GM19324 (cell line): ENCODE measurements around the gene ZFP92.

Experiments
- ATAC-seq: cut with Tn5 transposase; IDR thresholded peaks from one replicate; pipeline ENCODE4 v1.9.1; 2021; ENCODE audit warnings: mild to moderate bottlenecking, moderate library complexity; ENCODE audit not compliant: unreplicated experiment, low FRiP score

ZFP92 gene

DNA sequence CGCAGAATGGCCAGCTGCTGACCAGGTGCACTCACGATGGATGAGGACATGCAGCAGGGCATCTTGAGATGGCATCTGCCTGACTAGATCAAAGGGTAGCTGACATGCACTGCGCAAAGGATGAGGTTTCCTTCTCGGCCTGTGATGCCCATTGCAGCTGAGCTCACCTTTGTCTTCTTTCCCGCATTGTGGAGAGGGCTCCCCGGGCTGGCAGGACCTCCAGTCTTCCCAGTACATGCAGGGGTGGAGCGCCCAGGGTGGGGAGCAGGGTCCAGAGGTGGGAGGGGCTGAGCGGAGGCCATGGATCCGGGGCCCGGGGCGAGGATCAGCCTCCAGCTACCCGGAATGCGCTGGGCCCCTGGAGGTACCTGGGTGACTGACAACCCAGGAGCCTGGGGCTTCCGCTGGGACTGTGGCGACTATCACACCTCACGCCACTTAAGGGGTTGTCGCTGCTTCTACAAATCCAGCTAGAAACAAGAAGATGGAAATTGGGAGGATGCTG lies 22.6 kb downstream of the ZFP92 start:
- ATAC-seq = no peak

DNA sequence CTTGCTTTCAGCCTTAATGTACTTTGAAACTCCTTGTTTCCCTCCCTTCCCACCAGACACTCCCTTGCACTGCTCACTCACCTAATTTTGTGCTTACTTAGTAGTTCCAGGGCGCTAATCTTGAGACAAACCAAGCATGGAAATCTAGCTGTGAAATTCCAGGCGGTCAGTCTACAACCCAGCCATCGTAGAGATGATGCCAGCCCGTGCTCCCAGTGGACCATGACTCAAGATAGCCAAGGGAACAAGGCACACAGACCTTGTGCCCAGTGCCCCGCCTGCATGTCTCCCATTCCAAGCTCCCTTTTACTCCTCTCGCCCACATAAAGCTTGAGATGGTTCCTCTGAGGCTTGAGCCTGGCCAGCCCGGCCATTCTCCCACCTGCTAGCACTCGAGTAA lies 23.5 kb downstream of the ZFP92 start:
- ATAC-seq = no peak

DNA sequence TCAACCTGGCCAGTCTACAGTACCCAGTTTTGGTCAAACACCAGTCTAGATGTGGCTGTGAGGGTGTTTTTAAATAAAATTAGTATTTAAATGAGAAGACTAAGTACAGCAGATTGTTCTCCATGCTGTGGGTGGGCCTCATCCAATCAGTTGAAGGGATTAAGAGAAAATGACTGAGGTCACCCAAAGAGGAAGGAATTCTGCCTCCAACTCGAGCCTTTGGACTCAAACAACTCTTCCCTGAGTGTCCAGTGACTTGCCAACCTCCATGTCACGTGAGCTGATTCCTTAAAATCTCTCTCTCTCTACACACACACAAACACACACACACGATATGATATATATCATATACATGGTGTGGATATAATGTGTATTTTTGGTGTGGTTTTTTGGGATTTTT lies 24.6 kb downstream of the ZFP92 start:
- ATAC-seq = no peak

DNA sequence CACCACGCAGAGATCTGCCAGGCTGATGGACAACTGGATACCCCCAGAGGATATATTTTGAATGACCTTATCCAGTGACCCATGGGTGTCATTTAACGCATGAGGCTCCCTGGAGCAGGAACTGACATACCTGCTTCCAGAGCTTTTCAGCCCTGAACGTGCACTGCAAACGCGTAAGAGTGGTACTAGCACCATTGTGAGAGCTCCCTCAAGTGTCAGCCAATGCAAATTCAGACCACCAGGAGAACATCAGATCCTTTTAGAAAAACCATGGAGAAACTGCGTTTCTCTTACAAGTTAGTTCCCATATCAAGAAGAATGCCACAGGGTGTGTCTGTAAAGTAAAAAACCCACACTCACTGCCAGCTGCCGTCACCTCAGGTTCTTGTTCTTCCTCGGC lies 27.3 kb downstream of the ZFP92 start:
- no peak for ATAC-seq

DNA sequence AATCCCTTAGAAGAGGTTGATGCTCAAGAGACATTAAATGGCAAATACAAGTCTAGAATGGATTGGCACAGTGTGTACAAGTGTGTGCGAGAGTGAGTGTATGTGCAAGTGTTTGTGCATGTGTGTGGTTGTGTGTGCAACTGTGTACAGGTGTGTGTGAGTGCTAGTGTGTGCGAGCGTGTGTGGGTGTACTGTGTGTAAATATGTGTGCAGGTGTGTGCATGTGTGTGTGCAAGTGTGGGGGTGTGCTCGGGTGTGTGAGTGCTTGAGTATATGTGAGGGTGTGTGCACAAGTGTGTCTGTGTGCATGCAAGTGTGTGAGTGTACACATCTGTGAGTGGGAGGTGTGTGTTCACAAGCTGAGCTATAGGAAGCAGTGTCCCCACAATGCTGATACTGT lies 28.7 kb downstream of the ZFP92 start:
- no peak for ATAC-seq

DNA sequence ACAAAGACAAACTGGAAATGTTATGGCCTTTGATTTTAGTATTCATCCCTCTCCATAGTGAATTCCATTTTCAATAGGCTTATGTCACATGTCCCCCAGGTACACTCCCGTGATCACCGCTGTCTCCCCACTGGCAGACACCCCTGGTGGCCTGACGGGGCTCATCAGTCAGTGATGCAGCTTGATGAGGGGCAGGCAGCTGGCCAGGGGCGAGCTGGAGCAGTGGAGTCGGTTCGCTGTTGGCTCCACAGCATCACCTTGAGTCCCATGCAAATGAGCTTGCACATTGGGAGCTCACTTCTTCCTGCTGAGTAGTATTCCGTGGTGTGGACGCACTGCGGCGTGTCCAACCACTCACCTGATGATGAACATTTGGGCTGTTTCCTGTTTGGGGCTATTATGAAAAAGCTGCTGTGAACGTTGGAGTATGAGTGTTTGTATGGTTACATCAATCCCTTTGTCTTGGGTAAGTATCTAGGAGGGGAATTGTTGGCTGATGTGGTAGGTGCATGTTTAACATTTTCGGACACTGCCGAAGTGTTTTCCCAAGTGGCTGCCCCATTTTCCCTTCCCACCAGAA lies 29.4 kb downstream of the ZFP92 start:
- no peak for ATAC-seq

DNA sequence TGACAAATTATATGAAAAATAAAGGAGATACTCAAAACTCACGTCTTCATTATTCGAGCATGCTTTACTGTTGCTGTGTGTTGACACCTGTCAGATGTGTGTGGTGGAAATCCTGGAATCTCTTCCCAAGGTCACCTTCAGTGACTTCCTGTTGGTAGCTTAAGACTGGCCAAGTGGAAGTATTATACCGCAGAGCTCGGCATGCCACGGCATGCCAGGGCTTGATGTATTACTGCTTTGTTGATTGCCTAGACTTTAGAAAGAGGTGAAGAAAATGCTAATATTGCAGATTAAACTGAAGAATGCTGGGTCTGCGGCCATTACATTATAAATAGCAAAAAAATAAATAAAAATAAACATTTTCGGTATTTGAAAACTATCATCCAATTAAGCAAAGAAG lies 30.0 kb downstream of the ZFP92 start:
- no peak for ATAC-seq

DNA sequence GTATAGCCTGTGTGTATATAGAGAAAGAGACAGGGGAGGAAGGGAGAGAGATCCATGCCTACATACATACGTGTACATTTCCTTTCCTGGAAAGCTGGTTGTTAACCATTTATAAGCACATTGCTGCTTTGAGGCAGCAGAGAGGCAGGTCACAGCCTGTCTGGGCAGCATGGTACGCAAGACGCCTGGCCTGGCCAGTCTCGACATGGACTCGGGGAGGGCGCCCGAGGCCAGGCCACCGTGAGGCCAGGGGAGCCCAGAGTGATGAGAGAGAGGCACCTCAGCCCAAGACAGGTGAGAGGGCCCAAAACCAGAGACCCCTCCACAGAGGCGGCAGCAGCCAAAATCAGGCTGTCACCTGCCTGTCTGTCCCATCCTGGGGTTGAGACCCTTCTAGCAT lies 30.7 kb downstream of the ZFP92 start:
- ATAC-seq = no peak

DNA sequence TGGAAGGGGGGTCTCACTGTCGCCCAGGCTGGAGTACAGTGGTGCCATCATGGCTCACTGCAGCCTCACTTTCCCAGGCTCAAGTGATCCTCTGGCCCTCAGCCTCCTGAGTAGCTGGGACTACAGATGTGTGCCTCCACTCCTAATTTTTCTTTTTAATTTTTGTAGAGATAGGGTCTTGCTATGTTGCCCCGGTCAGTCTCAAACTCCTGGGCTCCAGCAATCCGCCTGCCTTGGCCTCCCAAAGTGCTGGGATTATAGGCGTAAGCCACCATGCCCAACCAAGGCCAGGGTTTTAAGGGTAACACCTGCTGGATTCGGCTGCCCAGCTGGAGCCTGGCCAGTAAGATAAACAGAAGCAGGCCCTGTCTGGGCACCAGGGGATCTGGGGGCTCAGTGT lies 31.2 kb downstream of the ZFP92 start:
- ATAC-seq = no peak

DNA sequence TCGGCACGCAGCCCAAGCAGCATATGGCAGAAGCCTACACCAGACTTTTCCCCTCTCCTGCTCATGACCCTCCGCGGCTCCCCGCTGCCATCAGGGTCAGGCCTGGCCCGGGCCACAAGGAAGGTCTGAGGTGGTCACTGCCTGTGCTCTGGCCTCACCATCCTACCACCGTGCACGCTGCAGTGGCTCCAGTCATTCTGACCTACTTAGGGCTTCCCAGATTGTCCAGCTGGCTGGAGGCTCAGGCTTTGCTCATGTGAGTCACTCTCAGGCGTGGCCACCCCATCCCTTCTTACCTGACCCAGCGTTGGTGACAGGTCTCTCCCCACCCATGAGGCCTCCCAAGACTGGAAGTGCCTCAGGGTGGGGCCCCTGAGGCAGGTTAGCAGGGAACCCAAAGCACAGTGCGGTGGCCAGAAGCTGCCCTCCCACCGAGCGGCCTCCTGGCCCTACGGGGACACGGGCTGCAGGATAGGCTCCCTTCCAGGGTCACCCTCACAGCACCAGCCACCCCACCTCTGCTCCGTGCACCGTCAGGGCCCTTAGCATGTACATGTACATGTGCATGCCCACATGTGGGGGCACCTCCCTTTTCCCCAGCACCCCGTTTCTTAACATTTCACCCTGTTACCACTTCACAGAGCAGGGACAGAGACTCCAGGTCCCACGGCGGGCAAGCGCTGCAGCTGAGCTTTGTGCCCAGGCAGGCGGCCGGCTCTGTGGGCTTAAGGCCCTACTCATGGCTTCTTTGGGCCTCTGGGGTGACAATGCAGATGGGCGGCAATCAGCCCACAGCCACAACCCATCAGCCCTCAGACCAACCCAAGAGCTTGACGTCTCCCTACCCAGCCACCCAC lies 32.4 kb downstream of the ZFP92 start:
- no peak for ATAC-seq

DNA sequence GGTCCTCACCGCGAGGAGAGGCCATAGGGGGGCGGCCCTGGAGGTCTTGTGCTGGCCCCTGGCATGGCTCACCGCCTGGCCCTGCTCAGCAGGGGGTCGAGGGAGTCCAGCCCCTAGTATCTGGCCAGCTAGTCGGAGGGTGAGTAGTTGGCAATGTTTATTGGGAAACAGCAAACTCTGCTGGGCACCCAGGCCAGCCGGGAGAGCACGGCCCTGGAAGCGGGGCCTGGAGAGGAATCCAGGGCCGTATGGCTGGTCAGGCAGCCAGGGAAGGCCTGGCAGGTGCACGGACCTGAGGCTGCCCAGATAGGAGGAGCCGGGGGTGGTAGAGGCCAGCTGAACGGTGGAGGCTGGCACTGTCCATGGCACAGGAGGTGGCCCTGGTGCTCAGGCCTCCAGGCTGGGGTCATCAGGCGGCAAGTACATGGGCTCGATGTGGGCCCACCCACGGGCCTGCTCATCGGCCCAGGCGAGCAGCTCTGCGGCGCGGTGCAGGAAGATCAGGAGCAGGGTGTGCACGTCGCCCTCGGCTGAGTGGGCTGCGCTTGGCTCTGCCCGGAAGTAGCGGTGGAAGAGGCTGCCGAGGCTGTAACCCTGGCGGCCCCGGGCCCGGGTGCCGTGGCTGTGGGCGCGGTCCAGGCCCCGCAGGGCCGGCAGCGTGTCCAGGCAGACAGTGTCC lies 33.2 kb downstream of the ZFP92 start:
- ATAC-seq = no peak

DNA sequence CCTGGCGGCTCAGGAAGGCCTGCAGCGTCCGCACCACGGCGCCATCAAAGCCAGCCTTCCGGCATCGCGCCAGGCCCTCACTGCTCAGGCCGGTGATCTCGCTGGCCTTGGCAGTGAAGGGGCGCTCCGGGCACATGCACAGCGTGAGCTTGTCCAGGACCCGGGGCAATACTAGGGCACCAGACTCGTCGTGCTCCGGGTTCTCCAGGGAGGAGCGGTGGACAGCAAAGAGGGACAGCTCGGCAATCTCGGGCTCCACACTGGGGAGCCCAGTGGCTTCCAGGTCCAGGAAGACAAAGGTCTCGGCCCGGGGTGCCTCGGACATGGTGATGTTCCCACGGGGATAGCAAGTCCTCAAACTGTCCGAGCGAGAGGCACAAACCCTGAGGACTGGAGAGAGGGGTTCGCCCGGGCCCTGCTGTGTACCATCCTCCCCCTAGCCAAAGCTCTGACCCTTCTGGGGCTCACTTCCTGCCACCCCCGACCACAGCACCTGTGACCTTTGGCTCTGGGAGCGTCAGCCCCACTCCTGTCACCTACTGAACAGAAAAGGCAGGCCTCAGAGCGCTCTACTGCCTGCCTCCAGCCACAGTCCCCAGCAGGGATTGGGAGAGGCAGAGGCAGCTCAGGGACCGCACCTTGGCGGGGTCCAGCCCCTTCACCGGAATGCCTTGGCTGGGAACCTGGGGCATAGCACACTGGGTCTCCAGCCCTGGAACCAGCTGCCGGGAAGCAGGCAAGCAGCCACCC lies 34.0 kb downstream of the ZFP92 start:
- no peak for ATAC-seq

DNA sequence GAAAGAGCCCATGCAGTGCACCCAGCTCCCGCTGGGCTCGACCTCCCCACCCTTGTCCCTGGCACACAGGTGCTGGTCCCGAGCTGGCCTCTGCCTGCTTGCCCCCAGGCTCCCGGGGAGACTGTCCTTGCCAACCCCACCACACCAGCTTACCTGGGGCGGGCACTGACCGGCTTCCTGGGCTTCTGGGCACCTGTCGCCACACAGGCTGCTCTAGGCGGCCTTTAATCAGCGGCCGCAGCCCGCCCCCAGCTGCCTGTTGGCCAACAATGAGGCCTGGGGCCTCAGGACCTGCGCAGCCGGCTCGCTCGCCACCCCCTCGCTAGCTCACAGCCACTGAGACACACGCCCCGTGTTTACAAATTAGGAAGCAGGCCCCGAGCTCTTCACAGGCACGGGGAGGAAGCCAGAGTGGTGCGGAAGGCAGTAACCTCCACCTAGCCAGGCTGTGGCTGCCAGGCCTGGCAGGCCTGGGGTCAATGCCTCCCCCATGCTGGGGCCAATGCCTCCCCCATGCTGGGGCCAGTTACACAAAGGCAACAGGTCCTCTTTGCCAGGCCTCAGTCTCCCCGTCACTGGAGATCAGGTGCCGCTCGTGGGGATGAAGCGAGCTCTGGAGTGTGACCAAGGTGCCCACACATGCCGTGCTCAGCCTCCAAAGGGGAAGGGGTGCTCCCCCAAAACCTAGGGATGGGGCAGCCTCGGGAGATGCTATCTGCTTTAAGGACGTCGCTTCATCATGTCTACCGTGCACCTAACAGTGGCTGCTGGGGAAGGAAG lies 34.8 kb downstream of the ZFP92 start, which contains the start of gene TREX2:
TREX2 (minus strand) TSS at position 201 of the 780 bp plus-strand sequence. CDS start 626 bp downstream, outside the sequence.
- no peak for ATAC-seq

DNA sequence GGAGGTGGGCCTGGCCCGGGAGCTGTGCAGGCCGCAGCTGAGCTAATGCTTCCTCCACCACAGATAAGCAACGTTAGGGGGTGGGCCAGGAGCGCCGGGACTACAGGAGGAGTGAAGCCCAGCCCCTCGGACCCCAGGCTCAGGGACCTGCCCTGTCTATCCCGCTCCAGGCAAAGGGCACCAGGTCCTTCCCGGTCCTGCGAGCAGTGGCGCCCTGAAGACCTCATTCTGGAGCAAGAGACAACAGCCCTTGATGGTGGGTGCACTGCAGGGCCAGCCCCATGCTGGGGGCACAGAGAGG lies 35.3 kb downstream of the ZFP92 start:
- ATAC-seq = no peak

DNA sequence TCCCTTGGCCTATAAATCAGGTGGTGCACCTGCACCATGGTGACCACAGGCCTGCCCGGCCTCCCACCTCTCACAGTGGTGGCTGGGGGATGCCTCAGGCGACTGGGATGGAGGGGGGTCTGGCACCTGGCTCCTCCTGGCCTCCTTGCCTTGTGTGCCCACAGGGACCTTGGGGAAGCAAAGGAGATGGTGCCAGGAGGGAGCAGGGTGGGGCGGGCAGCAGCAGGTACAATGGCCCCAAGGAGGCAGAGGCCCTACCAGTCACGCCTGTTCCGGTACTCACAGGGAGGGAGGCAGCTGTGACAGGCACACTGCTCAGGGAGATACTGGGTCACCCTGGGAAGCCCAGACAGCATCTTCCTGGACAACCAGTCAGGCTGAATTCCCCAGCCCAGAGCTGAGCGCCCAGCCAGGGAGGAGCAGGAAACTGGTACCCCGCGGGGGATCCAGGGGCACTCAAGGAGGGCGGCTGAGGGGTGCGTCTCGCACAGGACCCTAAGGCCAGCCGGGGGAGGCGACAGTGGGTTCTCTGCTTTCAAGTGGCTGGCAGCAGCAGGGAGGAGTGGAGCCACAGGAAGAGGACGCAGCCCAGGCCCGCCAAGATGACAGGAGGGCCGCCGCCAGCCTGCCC lies 35.8 kb downstream of the ZFP92 start:
- no peak for ATAC-seq

DNA sequence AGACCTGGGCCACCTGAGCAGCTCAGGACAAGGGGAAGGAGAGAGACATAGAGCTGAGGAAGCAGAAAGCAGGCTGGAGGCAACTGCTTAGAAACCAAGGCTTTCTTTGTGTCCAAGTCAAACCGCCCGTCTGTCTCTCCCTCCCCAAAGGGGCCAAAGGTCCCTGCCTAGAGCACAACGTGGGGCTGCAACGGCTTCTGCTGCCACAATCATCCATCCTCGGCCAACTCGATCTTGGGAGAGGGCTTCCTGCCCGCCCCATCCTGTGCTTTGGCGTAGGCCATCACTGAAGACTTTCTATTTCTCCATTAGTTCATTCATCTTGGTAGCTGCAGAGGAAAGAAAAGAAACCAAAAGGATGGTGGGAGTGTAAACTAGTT lies 36.3 kb downstream of the ZFP92 start:
- ATAC-seq = no peak

DNA sequence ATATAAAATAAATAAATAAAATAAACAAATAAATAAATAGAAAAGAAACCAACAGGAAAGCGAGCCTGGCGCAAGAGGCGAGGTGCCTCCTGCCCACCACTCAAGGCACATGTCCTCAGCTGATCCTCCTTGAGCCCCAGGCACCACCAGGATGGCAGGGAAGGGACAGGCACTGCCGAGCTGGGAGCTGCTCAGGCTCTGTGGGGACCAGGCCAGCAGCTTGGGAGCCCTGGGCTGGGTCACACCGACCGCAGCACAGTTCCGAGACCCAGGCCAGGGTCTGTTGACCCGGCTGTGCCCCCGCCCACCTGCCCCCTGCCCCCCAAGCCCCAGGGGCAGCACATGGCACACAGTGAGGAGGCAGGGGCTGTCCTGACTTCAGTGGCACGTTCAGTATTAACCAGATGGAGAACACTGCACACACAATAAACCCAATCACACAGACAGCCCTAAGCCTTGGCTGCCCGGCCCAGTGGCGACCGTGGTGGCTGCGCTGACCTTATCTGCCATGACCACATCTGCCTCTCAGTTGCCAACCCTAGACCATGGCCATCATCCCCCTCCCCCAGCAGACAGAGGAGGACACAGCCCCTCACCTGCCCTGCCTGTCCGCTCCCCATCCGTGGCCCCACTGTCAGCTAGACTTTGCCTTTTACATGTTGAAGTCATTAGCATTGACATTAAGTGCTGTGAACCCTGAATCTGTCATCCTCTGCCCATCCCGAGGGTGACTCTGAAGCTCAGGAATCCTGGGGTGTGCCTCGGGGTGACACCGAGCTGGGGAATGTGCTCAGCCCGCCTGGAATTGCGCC lies 37.5 kb downstream of the ZFP92 start:
- ATAC-seq = no peak

DNA sequence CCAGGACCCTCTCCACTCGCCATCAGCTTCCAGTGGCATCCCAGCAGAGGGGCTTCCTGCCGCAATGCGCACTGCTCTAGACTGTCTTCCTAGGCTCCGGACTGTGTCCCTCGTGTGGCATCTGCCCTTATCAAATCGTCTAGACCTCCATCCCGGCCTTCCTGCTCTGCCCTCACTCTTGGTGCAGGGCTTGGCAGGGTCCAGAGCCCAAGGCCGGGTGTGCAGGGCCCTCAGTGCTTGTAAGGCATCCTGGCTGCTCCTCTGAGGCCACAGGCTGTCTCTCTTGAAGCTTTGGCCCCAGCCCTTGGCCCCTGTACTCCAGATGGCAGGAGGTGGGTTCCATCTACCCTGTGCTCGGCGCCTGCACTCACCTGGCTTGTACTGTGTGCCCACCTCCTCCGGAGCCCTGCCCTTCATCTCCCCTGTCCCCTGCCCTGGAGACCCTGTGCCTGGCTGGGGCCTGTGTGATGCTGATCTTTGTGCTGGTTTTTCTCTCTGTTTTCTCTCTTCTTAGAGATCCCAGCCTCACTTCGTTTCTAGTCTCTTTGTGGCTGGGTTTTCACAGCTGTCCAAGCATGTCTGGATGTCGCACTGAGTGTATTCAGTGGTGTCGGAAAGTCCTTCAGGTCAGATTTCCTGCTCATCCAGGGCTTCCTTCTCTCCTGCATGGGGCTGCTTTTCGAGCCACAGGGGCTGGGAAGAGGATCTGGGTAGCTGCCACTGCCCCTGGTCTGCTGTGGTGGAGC lies 38.3 kb downstream of the ZFP92 start:
- no peak for ATAC-seq
